Activated CD8-positive, alpha-beta memory T cell treated with anti-CD3 and anti-CD28 coated beads, Interleukin-2, amount 50 U/mL, for 48 hours (primary cell): Measurements from ENCODE around the gene SLC31A2.
"Not testable (repeated sequence)": the region's sequence is repeated elsewhere in the genome, so short reads cannot be mapped to it uniquely, and the experiment has no call there.

Experiments
- DNase-seq: peaks from one replicate; pipeline ENCODE4 v3.0.0-alpha.2; 2020

SLC31A2 gene, protein sequence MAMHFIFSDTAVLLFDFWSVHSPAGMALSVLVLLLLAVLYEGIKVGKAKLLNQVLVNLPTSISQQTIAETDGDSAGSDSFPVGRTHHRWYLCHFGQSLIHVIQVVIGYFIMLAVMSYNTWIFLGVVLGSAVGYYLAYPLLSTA

DNA sequence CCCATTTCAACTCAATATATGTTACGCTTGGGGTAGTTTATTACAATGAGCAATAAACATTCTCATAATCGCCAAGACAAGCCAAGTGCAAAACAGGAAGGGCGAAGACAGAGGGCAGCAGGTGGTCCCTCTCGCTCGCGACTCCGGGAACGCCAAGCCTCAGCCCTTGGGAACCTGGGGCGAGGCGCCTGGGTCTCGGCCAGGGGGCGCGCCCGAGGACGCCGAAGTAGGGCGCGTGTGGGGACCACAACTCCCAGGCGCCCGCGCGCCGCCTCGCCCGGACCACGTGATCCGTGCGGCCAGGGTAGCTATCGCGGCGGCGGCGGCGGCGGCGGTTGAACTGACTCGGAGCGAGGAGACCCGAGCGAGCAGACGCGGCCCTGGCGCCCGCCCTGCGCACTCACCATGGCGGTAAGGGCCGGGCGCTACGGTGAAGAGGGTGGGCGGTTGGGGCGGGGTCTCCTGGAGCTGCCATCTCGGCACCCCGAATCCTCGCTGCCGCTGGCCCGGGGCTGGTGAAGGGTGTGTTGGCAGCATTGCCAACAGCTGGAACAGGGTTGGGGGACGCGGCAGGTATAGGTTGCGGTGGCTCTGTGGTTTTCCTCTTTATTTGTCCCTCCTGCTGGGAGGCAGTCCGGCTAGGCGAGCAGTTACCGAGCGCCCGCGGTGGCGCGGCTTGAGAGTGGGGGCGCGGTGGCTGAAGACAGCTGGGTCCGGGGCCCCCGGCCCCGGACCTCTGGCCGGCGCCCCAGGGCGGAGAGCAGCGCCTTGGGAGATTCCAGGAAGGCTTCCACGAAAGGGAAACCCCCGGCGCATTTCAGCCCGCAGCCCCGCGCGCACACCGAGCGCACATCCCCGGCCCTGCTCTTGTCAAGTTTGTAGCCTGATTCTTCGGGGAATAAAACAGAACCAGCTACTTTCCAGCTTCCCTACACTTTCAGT lies at the start of gene SLC31A2:
Gene SLC31A2, plus strand, starts transcription at position 338 of the 942 bp plus-strand sequence. Its CDS starts 68 bp downstream, at position 406.
- peak; percentile 97 for DNase-seq

DNA sequence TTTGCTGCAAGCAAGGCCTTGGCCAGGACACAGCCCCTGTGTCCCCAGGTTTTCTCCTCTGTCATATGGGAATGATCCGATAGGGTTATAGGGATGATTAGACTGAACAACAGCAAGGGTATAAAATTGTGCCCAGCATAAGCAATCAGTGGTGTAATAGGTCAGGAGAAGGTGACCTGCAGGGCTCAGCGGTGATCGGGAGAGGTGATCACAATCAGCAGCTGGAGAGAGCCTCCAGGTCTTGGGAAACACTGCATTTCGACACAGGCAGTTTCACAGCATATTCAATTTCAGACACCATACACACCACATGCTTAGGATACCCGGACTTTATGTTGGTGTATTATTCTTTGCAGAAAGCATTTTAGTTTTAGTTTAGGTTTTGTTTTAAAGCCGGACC lies 45.5 kb upstream of the SLC31A2 start:
- not testable (repeated sequence) for DNase-seq

DNA sequence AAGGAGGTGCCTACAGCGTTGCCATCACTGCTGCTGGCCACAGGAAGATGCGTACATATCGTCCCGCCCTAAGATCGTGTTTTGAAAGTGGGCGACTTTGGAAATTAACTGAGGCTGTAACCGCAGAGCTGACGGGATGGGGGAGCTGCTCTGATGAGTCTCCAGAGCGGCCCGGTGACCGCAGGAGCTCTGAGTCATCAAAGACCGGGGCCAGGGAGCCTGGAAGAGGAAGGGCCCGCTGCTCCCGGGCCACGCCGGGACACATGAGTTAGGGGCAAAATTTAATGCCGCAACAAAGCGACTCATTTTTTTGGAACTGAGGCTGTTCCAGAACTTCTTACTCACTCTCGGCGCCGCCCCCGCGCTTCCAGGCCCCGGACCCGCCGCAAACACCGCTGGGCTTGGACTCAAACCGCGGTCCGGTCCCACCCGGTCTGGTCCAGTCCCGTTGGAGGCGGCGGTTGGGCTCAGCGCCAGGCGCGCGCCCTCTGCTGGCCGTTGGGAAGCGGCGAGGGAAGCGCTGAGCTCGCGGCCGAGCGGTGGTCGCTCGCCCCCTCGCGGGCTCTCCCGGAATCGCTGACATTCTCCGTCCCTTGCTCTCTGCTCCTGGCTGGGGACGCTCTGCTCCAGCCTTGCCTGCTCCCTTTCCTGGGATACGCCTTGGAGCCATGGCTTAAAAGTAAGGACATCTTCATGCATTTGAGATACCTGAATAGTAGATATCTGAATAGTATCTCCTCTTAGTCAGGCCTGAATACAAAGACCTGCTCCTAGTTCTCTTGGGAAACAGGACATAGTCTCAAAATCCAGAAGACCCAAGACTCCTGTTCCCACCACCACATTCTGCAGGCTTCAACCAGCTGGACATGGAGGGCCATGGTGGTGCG lies 39.5 kb upstream of the SLC31A2 start:
- DNase-seq: not testable (repeated sequence)

DNA sequence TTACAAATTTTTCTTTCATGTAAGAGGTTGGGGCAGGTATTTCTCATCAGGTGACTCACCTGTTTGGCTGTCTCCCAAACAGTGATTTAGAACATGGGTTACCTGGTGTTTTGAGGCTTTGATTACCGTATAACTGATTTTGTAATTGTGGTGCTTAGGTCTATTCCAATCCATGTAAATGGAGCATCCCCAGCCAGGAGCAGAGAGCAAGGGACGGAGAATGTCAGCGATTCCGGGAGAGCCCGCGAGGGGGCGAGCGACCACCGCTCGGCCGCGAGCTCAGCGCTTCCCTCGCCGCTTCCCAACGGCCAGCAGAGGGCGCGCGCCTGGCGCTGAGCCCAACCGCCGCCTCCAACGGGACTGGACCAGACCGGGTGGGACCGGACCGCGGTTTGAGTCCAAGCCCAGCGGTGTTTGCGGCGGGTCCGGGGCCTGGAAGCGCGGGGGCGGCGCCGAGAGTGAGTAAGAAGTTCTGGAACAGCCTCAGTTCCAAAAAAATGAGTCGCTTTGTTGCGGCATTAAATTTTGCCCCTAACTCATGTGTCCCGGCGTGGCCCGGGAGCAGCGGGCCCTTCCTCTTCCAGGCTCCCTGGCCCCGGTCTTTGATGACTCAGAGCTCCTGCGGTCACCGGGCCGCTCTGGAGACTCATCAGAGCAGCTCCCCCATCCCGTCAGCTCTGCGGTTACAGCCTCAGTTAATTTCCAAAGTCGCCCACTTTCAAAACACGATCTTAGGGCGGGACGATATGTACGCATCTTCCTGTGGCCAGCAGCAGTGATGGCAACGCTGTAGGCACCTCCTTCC lies 37.9 kb upstream of the SLC31A2 start:
- not testable (repeated sequence) for DNase-seq

DNA sequence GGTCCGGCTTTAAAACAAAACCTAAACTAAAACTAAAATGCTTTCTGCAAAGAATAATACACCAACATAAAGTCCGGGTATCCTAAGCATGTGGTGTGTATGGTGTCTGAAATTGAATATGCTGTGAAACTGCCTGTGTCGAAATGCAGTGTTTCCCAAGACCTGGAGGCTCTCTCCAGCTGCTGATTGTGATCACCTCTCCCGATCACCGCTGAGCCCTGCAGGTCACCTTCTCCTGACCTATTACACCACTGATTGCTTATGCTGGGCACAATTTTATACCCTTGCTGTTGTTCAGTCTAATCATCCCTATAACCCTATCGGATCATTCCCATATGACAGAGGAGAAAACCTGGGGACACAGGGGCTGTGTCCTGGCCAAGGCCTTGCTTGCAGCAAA lies 32.0 kb upstream of the SLC31A2 start:
- not testable (repeated sequence) for DNase-seq

DNA sequence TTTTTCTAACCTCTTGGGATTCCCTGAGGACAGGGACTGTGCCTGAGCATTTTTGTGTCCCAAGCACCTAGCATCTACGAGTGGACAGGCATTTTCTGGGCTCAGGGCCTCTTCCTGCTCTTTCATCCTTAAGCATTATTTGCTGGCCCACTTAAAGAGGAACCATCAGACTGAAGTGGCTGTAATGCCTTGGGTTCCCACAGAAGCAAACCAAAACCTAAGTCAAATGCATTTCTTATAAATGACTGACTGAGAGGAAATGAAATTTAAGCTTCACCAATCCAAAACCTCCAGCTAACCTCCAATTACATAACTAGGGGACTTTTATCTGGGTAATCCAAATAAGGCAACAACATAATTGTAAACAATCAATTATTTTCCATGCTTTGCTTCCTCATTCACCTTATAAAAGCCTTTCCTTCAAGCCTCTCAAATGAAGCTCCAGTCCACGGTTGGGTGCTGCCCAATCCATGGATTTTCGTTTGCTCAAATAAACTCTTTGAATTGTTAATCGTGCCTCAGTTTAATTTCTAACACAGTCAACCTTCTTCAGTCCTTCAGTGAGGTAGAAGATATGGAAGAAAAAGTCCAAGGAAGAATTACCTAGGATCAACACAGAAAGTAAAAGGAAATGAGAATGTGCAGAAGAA lies 25.3 kb upstream of the SLC31A2 start:
- DNase-seq: no peak

DNA sequence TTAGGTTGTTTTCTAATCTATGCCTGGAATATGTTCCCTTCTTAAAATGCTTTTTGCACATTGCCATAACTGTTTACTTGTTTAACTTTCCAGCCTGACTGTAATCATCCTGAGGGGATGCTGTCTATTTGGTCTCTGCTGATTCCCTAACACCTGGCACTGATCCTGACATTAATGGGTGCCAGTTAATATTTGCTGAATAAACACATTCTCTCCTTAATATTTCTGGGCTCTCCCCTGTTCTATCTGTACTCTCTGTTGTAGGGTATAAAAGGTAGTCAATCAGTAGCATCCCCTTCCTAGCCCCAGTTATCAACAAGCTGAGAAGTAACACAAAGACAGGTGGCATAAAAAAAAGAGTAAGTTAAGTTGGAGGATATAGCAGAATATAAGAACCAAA lies 21.3 kb upstream of the SLC31A2 start:
- DNase-seq: no peak

DNA sequence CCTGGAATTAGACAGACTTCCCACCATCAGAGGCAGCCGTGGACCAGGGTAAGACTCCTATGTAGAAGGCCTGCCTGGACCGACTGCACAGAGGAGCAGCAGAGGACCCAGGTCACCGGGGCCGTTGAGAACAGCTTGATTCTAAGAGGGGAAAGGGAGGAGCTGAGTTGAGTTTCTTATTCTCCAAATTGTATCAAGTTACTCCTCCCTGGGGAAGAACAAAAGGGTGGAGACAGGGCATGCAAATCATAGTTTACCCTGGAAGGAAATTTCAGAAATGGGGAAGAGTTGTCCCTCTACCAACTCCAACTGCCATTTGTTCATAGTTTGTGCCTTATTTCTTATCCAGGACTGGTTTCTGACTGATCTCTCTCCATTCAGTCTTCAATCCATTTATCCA lies 20.9 kb upstream of the SLC31A2 start:
- no peak for DNase-seq

DNA sequence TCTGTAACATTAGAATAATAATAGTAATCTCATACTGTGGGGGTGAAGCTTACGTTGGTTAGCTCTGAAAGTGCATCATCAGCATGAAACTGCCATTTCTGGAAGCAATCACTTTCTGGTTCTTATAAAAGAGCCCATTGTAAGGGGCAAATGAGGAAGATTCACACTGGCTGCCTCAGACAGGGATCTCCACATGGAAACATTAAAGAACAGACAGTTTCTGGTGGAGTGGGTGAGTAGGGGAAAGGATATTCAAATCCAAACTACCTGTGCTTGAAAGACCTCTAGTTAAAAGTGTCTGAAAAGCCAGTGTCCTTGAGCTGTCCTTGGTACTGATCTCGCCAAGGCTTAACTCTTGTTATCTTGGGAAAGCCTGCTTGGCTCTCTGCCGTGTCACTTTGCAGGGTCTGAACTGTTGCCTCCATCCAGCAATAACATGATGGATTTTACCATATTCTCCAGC lies 19.1 kb upstream of the SLC31A2 start:
- no peak for DNase-seq

DNA sequence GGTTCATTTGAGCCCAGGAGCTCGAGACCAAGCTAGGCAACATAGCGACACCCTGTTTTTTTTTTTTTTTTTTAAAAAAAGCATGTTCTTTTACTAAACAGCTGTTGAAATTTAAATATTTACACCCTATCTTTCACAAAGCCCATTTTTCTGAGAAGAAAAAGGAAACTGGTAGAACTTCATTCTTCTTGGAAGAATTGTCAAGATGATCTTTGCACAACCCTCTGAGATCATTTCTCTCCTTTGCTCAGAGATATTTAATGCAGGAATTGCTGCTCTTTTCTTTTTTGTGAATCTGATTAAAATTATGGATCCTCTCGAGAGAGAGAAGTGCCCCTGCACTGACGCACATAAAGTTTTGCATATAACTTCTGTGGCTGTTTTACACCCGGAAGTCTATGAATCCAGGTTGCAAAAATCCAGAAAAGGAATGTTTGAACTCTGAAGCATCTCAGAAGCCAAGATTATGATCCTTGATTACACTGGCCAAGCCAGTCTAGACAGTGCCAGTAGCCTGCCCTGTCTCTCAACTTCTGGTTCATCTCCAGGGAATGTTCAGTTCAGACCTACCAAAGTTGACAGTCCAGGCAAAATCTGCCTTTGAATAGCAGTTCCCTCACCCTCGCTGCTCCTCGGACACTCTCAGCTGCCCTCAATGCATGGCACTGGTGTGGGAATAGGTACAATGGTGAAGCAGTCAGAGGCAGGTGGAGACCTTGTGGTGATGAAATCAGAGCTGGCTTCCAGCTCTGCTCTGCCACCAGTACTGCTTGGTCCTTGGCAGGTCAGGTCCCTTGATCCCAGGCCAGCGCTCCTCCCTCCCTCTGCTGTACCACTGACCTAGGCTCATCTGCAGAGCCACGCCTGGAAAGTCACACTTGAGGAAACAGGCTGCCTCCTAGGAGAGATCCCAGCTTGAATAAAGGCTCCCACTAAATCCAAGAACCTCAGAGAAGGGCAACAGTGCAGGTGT lies 13.3 kb upstream of the SLC31A2 start:
- DNase-seq: no peak

DNA sequence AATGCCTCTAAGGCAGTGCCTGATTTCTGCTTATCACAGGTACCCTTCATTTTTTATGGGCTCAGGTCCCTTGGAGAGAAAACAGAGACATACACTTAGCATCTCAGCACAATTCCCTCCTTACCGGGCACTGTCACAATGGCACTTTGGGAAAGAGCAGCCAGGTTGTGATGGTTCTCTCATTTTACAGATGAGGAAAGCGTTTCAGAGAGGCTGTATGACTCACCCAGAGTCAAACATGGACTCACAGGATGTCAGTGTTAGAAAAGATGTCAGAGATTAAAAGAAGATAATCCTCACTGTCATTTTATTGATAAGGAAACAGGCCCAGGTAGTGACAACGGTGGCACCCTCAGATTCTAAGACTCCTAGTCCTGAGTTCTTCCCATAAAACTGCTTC lies 12.0 kb upstream of the SLC31A2 start:
- no peak for DNase-seq

DNA sequence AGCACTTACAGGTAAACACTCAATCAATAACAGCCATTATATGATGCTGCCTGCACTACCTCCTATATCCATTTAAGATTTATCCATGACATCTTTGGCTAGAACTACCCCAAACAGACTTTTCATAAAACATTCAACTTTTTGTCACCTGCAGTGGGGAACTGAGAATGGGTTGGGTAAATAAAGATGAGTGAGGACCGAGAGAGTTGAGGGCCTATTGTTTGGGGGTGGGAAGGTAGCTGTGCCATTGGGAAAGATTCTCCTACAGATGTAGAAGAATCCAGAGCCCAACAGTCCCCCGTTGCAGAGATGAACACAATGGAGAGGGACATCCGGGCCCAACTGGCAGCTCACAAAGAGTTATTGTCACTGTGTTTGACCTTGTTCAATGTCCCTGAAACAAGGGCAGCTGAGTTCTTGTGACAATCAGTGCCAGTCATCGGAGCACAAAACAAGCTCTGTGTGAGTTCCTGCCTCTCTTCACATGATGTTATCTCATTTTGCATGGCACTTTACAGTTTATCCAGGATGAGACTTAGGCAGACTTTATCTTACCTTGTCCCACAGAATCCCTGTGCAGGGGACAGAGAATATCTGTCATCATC lies 11.5 kb upstream of the SLC31A2 start:
- DNase-seq: no peak

DNA sequence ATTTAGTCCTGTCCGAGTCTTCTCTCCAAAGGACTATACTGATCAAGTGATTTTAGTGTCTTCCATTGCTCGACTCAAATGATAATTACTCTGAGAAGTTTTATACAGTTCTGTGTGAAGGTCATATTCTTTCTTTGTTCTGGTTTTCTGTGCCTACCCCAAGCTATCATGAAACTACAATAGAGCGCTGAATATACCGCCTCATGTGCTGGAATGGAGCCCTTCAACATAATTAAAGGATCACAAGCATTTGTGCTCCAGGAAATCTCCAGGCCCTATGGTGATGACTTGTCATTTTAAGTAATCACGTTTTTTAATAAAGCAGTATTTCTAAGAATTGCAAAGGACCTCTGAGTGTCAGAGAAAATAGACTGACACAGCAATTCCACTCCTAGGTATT lies 10.9 kb upstream of the SLC31A2 start:
- no peak for DNase-seq

DNA sequence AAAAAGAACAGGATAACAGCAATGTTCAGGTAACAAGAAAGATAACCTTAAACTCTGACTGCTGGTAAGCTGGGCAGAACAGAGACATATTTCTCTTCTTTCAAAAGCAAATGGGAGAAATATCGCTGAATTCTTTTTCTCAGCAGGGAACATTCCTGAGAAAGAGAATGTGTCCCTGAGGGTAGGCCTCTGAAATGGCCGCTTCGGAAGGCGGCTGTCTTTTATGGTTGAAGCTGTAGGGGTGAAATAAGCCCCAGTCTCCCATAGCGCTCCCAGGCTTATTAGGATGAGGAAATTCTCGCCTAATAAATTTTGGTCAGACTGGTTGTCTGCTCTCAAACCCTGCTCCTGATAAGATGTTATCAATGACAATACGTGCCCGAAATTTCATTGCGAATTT lies 9.9 kb upstream of the SLC31A2 start:
- not testable (repeated sequence) for DNase-seq

DNA sequence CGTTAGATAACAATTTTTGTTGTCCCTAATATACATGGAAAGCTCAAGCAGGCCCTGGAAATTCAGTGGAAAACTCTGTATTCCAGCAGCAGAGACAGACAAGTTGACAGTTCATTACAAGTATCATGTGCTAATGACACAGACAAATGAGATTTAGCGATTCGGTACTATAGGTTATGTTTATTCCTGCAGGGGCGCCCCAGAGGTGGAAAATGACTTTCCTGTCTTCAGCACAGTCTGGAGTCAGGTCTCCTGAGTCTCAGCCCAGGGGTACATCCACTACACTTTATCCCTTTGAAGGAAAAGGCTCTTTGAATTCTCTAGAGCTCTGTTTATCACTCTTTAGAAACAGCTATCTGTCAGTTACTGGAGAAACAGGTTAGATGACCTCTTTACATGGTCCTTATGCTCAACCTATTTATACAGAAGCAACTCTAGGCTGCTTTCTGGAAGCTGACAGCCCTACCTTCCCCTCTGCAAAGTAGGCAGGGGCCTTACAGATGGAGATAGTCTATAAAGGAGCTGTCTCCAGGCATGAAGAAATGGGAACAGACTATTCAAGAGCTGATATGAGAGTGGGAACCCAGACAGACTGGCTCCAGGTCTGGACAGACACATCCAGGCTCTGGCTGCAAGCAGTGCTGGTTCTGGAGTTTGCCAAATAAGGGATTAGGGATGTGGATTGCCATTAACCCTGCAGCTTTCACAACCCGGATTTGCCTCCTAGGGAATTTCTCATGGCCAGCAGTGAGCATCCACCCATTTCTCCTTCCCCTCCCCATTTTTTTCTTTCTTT lies 7.2 kb upstream of the SLC31A2 start:
- no peak for DNase-seq

DNA sequence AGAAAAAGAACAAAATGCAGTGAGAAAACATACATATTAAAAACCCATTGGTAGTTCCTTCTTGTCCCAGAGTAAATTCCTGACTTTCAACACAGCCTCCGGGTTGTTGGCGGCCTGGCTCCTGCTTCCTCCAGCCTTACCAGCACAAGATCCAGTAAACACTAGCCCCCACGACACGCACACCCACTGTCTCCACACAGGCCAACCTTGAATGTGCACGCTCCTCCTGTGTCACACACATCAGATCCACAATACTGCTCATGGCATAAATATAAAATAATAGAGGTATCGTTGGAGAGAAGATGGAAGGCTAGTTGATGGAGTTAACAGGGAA lies 2.5 kb upstream of the SLC31A2 start:
- DNase-seq: peak; percentile 33

DNA sequence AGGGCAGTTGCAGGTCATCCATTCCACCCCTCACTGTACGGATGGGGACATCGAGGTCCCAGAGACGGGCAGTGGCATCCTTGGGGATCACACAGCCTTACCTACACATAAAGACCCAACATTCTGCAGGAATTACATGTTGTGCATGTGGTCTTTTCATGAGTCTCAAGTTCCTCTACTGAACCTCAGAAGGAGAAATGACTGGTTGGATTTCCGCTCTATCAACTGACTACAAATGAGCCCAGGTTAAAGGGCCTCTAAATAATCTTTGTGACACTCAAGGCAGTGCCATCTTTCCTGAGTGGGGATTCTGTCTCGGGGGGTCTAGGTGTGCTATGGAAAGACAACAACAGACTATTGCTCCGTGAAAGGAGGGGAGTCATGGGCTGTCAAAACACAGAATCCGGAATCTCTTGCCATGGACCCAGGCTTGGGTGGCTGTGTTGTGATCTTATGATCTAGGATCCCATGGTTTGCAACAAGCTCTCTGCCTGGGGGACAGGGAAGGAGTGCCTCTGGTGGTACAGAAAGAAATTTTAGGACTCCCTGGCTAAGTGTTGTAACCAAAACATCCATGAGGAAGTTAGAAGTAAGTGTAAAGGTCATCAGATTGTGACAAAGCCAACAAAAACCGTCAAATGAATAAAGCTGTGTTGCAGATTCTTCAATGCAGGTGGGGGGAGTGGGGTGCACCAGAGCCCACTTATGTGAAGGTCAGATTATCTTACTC lies 1.9 kb upstream of the SLC31A2 start:
- DNase-seq: peak; percentile 32

DNA sequence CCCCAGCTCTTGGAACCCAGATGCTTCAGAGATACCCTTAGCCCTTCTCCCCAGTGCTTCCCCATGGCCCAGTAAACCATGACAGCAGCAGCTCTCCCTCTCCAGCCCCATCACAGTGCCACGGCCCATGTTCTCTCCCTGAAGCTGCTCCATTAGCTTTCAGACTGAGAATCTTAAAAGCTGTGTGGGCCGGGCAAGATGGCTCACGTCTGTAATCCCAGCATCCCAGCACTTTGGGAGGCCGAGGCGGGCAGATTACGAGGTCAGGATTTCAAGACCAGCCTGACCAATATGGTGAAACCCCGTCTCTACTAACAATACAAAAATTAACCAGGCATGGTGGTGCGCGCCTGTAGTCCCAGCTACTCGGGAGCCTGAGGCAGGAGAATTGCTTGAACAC lies 1.2 kb upstream of the SLC31A2 start:
- DNase-seq: peak; percentile 33
